ENCODE data around the gene HECTD2. TPM values are rescaled to one million over a fixed set of nuclear protein-coding genes. Genes with fewer than 3 reads are reported as not detected.
"Not testable (repeated sequence)": the region's sequence is repeated elsewhere in the genome, so short reads cannot be mapped to it uniquely, and the experiment has no call there.

HECTD2 gene
- polyA plus RNA-seq, 6 donors from 2014 or later = 0.96 to 1.9 (median 1.8) TPM; not detected in 1

DNA sequence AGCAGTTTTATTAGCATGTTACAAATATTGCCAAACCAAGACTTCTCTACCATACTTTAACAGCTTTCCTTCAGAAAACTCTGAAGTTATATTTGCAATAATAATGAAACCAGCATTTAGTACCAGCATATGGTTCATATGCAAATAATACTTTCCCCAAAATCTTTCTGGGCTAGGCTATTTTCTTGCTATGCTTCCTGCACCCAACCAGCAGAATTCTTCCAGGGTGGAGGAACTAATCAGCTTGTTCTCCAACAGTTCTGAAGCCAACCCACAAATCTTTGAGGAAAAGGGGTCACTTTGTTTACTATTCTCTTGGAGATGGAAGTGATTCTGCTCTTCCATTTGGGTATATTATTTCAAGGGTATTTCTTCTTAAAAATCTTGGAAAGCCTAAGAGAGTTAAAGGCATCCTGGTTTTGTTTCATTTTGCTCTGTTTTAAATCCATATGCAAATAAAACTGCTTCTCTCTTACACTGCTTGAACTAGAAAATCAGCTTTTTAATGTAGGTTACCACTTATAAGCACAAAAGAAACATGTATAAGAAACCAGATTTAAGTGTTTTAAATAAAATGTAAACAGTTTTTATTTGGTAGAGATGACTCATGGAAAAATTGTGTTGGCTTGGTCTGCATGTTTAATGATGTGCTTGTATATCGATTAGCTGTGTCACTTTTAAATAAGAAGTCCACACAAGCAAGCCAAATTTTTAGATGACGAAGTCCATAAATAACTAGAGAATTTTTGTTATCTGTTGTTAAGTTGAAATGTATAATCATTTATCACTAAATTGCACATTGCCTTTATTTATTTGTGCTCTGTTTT lies 103.7 kb downstream of the HECTD2 start:
- Mint-ChIP-seq H3K27me3 (no peaks in the 10 kb centered on the region), H3K36me3 (peaks cover 0 to 8% of the 10 kb centered on the region in 2 donors), H3K27ac (no peak overlapping the region), H3K4me3 (no peak overlapping the region), H3K9me3 (peaks cover 0 to 5% (median 0%) of the 10 kb centered on the region in 7 donors), H3K4me1 (no peaks in the 10 kb centered on the region)
- ATAC-seq (ENCODE audit: low read depth in 2 of 2) = no peak
- no peak for DNase-seq

GRCh38 chr10:91514787-91515186 lies 104.6 kb downstream of the HECTD2 start:
- Mint-ChIP-seq H3K9me3 (peaks cover 0 to 5% (median 0%) of the 10 kb centered on the region in 7 donors), H3K36me3 (peaks cover 0 to 8% of the 10 kb centered on the region in 2 donors), H3K4me3 (no peak overlapping the region), H3K4me1 (no peaks in the 10 kb centered on the region), H3K27ac (no peak overlapping the region), H3K27me3 (no peaks in the 10 kb centered on the region)
- no peak for DNase-seq
- no peak for ATAC-seq (ENCODE audit: low read depth in 2 of 2)

DNA sequence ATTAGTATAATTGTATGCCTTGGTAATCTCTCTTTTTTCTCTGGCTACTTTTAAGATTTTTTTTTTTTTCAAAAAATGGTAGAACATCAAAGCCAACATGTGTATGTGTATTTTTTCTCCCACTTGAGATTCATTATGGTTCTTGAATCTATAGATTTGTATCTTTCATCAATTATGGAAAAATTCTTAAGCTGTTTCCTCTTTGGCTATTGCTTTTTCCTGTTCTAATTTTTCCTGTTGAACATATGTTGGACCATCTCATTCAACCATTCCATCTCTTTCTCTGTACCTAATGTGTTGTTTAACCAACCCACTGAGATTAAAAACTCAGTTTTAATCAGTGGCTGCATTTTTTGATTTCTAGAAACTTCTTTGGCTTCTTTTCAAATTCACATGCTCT lies 107.2 kb downstream of the HECTD2 start:
- peaks cover 0 to 8% of the 10 kb centered on the region in 2 donors for H3K36me3 Mint-ChIP-seq
- peaks cover 0 to 4% (median 0%) of the 10 kb centered on the region in 3 donors for H3K4me1 Mint-ChIP-seq
- peaks cover 0 to 5% (median 3%) of the 10 kb centered on the region in 7 donors for H3K9me3 Mint-ChIP-seq
- H3K4me3 Mint-ChIP-seq = no peak overlapping the region
- ATAC-seq (ENCODE audit: low read depth in 2 of 2) (no peak), DNase-seq (no peak)
- no peaks in the 10 kb centered on the region for H3K27me3 Mint-ChIP-seq
- H3K27ac Mint-ChIP-seq = no peak overlapping the region

DNA sequence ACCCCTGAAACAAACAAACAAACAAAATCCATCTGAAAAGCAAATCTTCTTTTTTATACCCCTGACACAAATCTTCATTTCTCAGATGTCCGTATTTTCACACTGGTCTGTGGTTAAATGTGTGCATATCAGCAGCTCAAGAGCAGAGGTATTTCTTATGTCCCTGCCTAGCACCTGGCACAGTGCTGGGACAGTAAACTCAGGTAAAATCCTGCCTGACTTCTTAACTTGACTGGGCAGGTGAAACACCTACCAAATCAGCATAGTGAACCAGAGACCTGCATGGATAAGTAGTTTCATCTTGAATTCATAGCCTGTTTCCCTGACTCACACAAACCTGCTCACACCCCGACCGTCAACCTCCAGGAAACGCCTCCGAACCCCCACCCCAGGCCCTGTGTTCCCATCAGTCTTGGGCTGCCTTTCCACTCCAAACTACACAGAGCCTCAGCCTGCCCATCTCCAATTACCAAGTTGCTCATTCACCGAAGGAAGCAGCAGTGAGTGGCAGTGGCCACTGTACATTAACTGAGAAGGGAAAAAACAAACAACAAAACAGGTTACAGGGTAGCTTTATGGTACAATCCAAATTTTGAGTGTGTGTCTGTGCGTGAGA lies 109.9 kb downstream of the HECTD2 start:
- Mint-ChIP-seq H3K36me3 (peaks cover 0 to 8% of the 10 kb centered on the region in 2 donors), H3K9me3 (peaks cover 0 to 7% (median 3%) of the 10 kb centered on the region in 7 donors), H3K4me3 (no peak overlapping the region), H3K4me1 (peaks cover 0 to 4% (median 0%) of the 10 kb centered on the region in 3 donors), H3K27me3 (peaks cover 0 to 5% (median 0%) of the 10 kb centered on the region in 3 donors), H3K27ac (peak overlapping the region in 1 of 6 donors; percentile 17)
- ATAC-seq (ENCODE audit: low read depth in 2 of 2) (no peak), DNase-seq (no peak)

- peaks cover 0 to 4% (median 0%) of the 10 kb centered on the region in 3 donors for H3K4me1 Mint-ChIP-seq
- H3K27me3 Mint-ChIP-seq = peaks cover 0 to 5% (median 0%) of the 10 kb centered on the region in 3 donors
- H3K9me3 Mint-ChIP-seq = peaks cover 0 to 7% (median 3%) of the 10 kb centered on the region in 7 donors
- ATAC-seq (ENCODE audit: low read depth in 2 of 2) (no peak), DNase-seq (no peak)
- peaks cover 0 to 8% of the 10 kb centered on the region in 2 donors for H3K36me3 Mint-ChIP-seq
- H3K4me3 Mint-ChIP-seq = no peak overlapping the region
- H3K27ac Mint-ChIP-seq = no peak overlapping the region
These were observed 110.5 kb downstream of the HECTD2 start for GRCh38 chr10:91520661-91521060.

GRCh38 chr10:91521439-91521838 lies 111.3 kb downstream of the HECTD2 start:
- Mint-ChIP-seq H3K4me1 (peaks cover 0 to 4% (median 0%) of the 10 kb centered on the region in 3 donors), H3K36me3 (peaks cover 0 to 8% of the 10 kb centered on the region in 2 donors), H3K27ac (no peak overlapping the region), H3K9me3 (peaks cover 0 to 7% (median 3%) of the 10 kb centered on the region in 7 donors), H3K27me3 (peaks cover 0 to 9% (median 6%) of the 10 kb centered on the region in 3 donors), H3K4me3 (no peak overlapping the region)
- no peak for DNase-seq
- ATAC-seq (ENCODE audit: low read depth in 2 of 2) = no peak

GRCh38 chr10:91525896-91526712 lies 116.0 kb downstream of the HECTD2 start:
- H3K27me3 Mint-ChIP-seq = peaks cover 8 to 42% (median 30%) of the 10 kb centered on the region in 3 donors
- peak overlapping the region in 1 of 6 donors; percentile 16 for H3K27ac Mint-ChIP-seq
- ATAC-seq (ENCODE audit: low read depth in 2 of 2) (no peak), DNase-seq (no peak)
- H3K4me1 Mint-ChIP-seq = peaks cover 0 to 4% (median 0%) of the 10 kb centered on the region in 3 donors
- no peak overlapping the region for H3K4me3 Mint-ChIP-seq
- H3K36me3 Mint-ChIP-seq = no peaks in the 10 kb centered on the region
- H3K9me3 Mint-ChIP-seq = peaks cover 0 to 7% (median 0%) of the 10 kb centered on the region in 7 donors

DNA sequence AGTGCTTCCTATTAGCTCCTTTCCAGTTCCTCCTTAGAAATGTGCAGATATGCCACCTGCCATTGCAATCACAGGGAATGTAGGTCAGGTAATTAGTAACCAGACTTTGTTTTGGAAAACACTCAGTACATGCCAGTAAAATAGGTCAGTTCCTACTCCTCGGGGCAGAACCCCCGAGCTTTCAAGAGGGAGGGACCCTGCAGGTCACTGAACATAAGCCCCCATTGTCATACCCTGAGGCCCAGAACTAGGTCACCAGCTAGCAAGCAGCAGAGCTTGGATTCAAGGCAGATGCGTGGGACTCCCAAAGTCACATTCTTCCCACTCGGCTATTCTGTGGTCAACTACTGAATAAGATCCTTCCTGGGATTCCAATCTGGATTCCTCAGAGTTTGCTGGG lies 117.9 kb downstream of the HECTD2 start:
- Mint-ChIP-seq H3K4me1 (no peaks in the 10 kb centered on the region), H3K27me3 (peaks cover 8 to 56% (median 27%) of the 10 kb centered on the region in 3 donors), H3K36me3 (no peaks in the 10 kb centered on the region), H3K4me3 (no peak overlapping the region), H3K27ac (no peak overlapping the region), H3K9me3 (peaks cover 0 to 4% (median 0%) of the 10 kb centered on the region in 7 donors)
- ATAC-seq (ENCODE audit: low read depth in 2 of 2) = no peak
- no peak for DNase-seq

GRCh38 chr10:91528768-91529167 lies 118.6 kb downstream of the HECTD2 start:
- Mint-ChIP-seq H3K4me3 (no peak overlapping the region), H3K9me3 (peaks cover 0 to 4% (median 0%) of the 10 kb centered on the region in 7 donors), H3K4me1 (no peaks in the 10 kb centered on the region), H3K36me3 (no peaks in the 10 kb centered on the region), H3K27me3 (peaks cover 8 to 56% (median 24%) of the 10 kb centered on the region in 3 donors), H3K27ac (no peak overlapping the region)
- no peak for ATAC-seq (ENCODE audit: low read depth in 2 of 2)
- no peak for DNase-seq

GRCh38 chr10:91534789-91535188 lies 124.6 kb downstream of the HECTD2 start:
- H3K27me3 Mint-ChIP-seq = peaks cover 8 to 31% (median 16%) of the 10 kb centered on the region in 3 donors
- peaks cover 0 to 11% (median 7%) of the 10 kb centered on the region in 7 donors for H3K9me3 Mint-ChIP-seq
- H3K4me3 Mint-ChIP-seq; H3K4me1 Mint-ChIP-seq; DNase-seq; H3K36me3 Mint-ChIP-seq; H3K27ac Mint-ChIP-seq; ATAC-seq (ENCODE audit: low read depth in 2 of 2): not testable (repeated sequence)

- peaks cover 0 to 20% (median 18%) of the 10 kb centered on the region in 3 donors for H3K27me3 Mint-ChIP-seq
- H3K27ac Mint-ChIP-seq = no peak overlapping the region
- DNase-seq (no peak), ATAC-seq (ENCODE audit: low read depth in 2 of 2) (no peak)
- H3K4me3 Mint-ChIP-seq = no peak overlapping the region
- peaks cover 0 to 16% (median 11%) of the 10 kb centered on the region in 7 donors for H3K9me3 Mint-ChIP-seq
- no peaks in the 10 kb centered on the region for H3K36me3 Mint-ChIP-seq
- H3K4me1 Mint-ChIP-seq = no peaks in the 10 kb centered on the region
These were observed 126.0 kb downstream of the HECTD2 start for GRCh38 chr10:91536111-91536510.

DNA sequence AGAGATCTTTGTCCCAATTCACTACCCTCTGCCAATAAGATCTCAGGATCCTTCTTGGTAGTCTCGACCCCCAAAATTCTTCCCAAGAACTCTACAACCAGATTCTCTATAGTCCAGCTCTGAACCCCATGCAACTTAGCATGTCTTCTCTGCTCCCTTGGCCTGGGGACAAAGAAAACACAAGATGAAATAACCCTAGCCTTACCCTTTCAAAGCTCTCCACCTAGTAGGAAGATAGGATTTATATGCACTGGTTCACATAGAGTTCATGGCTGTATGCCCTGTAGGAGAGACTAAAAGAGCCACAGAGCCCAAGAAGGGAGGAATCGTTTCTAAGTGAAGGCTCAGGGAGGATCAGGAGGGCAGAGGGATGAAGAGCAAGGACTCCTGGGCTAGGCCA lies 126.6 kb downstream of the HECTD2 start:
- DNase-seq (no peak), ATAC-seq (ENCODE audit: low read depth in 2 of 2) (no peak)
- Mint-ChIP-seq H3K9me3 (peaks cover 0 to 17% (median 11%) of the 10 kb centered on the region in 7 donors), H3K4me3 (no peak overlapping the region), H3K36me3 (no peaks in the 10 kb centered on the region), H3K27me3 (peaks cover 0 to 21% (median 13%) of the 10 kb centered on the region in 3 donors), H3K27ac (no peak overlapping the region), H3K4me1 (no peaks in the 10 kb centered on the region)
